Neuron (in vitro differentiated cells): ENCODE measurements around the gene ABCG5.

ENCODE experiments used
- H2AFZ ChIP-seq: one replicate; pipeline ENCODE4 v1.6.1; 2013; ENCODE audit warnings: low read depth, mild to moderate bottlenecking, inconsistent platforms, low read length, moderate library complexity
- H3K27me3 ChIP-seq: one replicate; pipeline ENCODE4 v1.6.1; 2013; ENCODE audit warnings: low read length; ENCODE audit not compliant: insufficient read depth
- H3K36me3 ChIP-seq: one replicate; pipeline ENCODE4 v1.6.1; 2013; ENCODE audit warnings: low read length; ENCODE audit not compliant: insufficient read depth
- H3K4me1 ChIP-seq: one replicate; pipeline ENCODE4 v1.6.1; 2013; ENCODE audit warnings: low read length; ENCODE audit not compliant: insufficient read depth
- H3K4me3 ChIP-seq: 2 replicates; pipeline ENCODE4 v1.5.1; 2013; ENCODE audit warnings: mild to moderate bottlenecking, low read length, moderate library complexity
- H3K9me3 ChIP-seq: one replicate; pipeline ENCODE4 v1.6.1; 2013; ENCODE audit warnings: low read length

Gene ABCG5

GRCh38 chr2:43787895-43788294 lies 50.7 kb downstream of the ABCG5 start:
- Histone ChIP-seq H3K9me3 (no peaks in the 10 kb centered on the region), H3K4me3 (no peak overlapping the region), H3K36me3 (peaks cover 33% of the 10 kb centered on the region), H3K27me3 (no peaks in the 10 kb centered on the region), H3K4me1 (no peaks in the 10 kb centered on the region), H2AFZ (no peak overlapping the region)

- no peak overlapping the region for H3K4me3 ChIP-seq
- H3K4me1 ChIP-seq = peaks cover 4% of the 10 kb centered on the region
- no peaks in the 10 kb centered on the region for H3K27me3 ChIP-seq
- no peak overlapping the region for H2AFZ ChIP-seq
- H3K36me3 ChIP-seq = peaks cover 14% of the 10 kb centered on the region
- H3K9me3 ChIP-seq = no peaks in the 10 kb centered on the region
Observed at GRCh38 chr2:43778233-43778632, 60.4 kb downstream of the ABCG5 start.

- no peaks in the 10 kb centered on the region for H3K9me3 ChIP-seq
- H2AFZ ChIP-seq = no peak overlapping the region
- H3K4me3 ChIP-seq = no peak overlapping the region
- H3K36me3 ChIP-seq = peaks cover 14% of the 10 kb centered on the region
- H3K27me3 ChIP-seq = no peaks in the 10 kb centered on the region
- peaks cover 4% of the 10 kb centered on the region for H3K4me1 ChIP-seq
Observed at GRCh38 chr2:43777306-43777926, 61.2 kb downstream of the ABCG5 start.

GRCh38 chr2:43776324-43776723 lies 62.3 kb downstream of the ABCG5 start:
- Histone ChIP-seq H2AFZ (no peak overlapping the region), H3K4me1 (peaks cover 4% of the 10 kb centered on the region), H3K9me3 (no peaks in the 10 kb centered on the region), H3K36me3 (peaks cover 14% of the 10 kb centered on the region), H3K27me3 (no peaks in the 10 kb centered on the region), H3K4me3 (no peak overlapping the region)

GRCh38 chr2:43774617-43775016 lies 64.0 kb downstream of the ABCG5 start:
- H3K36me3 ChIP-seq = peaks cover 11% of the 10 kb centered on the region
- peak overlapping the region; percentile 97 for H3K4me3 ChIP-seq
- H3K9me3 ChIP-seq = no peaks in the 10 kb centered on the region
- peaks cover 4% of the 10 kb centered on the region for H3K4me1 ChIP-seq
- H3K27me3 ChIP-seq = no peaks in the 10 kb centered on the region
- H2AFZ ChIP-seq = peak overlapping the region; percentile 99

DNA sequence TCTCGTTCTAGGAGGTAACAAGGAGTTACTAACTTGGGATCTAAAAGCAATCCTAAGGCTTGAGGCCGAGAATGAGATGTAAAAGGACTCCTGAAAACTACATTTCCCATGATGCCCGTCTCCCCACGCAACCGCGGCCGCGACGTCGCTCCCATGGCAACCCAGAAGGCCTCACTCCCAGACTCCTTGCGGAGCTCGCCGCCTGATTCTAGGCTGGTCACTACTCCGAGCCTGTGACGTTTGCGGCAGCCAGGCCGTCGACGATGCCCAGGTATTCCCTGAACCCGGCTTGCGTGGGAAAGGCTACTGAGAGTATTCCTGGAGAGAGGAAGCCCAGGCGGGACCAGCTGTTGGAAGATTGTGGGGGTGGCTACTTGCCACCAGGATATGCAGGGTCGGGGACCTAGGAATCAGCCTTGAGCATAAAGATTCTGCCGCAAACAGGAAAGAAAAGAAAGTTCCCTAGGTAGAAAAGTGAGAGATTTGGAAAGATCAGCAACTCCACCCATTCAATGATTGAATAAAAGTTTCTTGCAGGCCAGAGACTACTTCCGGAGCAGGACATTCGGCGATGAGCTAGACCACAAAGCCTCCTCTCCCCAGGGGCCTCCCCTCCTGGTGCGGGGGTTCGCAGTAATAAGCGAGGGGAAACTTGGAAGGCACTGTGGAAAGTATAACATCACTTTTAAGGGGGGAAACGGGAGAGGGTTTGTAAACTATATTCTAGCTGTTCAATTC lies 64.6 kb downstream of the ABCG5 start, which contains the start of gene DYNC2LI1:
Gene DYNC2LI1, plus strand, starts transcription at position 164 of the 738 bp plus-strand sequence. Its CDS starts 100 bp downstream, at position 264.
- Histone ChIP-seq H3K4me1 (peaks cover 4% of the 10 kb centered on the region), H3K27me3 (no peaks in the 10 kb centered on the region), H2AFZ (peak within 1 kb of the TSS; percentile 99), H3K36me3 (peaks cover 7% of the 10 kb centered on the region), H3K9me3 (no peaks in the 10 kb centered on the region), H3K4me3 (peak within 1 kb of the TSS; percentile 97)

- no peaks in the 10 kb centered on the region for H3K4me1 ChIP-seq
- no peaks in the 10 kb centered on the region for H3K27me3 ChIP-seq
- H2AFZ ChIP-seq = no peak overlapping the region
- no peaks in the 10 kb centered on the region for H3K36me3 ChIP-seq
- no peak overlapping the region for H3K4me3 ChIP-seq
- no peaks in the 10 kb centered on the region for H3K9me3 ChIP-seq
Observed at GRCh38 chr2:43766006-43766405, 72.6 kb downstream of the ABCG5 start.

DNA sequence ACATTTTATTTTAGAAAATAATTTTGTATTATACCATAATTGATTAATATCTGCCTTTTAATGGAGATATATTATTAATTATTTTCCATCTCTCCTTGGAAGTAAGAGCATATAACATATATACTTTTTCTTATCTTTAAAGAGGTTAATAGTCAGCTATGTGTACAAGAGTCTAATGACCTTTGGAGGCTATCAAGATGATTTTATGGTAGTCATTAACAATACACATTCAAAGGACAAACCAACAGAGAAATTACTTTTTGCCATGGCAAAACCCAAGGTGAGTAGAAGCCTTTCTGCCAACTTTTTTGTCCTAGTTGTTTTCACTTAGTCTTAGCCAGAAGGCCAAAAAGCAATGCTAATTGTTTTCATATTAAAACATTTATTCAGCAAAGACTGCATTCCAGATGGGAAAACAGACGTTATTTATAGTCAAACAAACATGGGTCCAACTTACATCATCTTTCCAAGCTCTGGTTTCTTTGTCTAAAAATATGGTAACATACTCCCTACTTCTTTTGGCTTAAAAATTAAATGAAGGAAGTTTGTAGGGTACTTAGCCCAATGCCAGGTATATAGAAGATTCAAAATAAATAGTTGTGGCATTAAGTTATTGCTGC lies 74.4 kb downstream of the ABCG5 start:
- H3K27me3 ChIP-seq = no peaks in the 10 kb centered on the region
- H3K9me3 ChIP-seq = no peaks in the 10 kb centered on the region
- no peak overlapping the region for H3K4me3 ChIP-seq
- H2AFZ ChIP-seq = no peak overlapping the region
- H3K4me1 ChIP-seq = no peaks in the 10 kb centered on the region
- H3K36me3 ChIP-seq = no peaks in the 10 kb centered on the region

DNA sequence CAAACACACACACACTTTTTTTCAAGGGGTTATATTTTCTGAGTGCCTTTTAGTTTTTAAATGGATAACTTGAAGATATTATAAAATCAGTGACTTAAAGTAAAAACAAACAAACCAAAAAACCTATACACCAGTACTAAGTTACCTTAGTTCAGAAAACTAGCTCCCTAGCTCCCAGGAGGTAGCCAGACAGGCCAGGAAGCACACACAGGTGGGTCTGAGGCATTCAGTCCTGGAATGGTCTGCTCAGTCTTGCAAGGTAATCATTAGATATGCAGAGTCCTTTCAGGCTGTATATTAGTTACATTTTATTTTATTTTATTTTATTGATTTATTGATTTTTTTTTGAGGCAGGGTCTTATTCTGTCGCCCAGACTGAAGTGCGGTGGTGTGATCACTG lies 75.5 kb downstream of the ABCG5 start:
- Histone ChIP-seq H3K27me3 (no peaks in the 10 kb centered on the region), H3K4me1 (no peaks in the 10 kb centered on the region), H3K4me3 (no peak overlapping the region), H3K36me3 (no peaks in the 10 kb centered on the region), H3K9me3 (no peaks in the 10 kb centered on the region), H2AFZ (no peak overlapping the region)
